Coronary artery (tissue), 2 donors: Measurements from ENCODE around the gene LRRC3.

Experiments
- DNase-seq: peaks from one replicate; pipeline ENCODE4 v3.0.0-alpha.2; 2017; ENCODE audit warnings: low spot score
- H3K27ac ChIP-seq, 2 donors: fragments of 200-600 bp; sonication (generic); one replicate each; pipeline ENCODE4 v1.5.1; 2016 to 2019
- H3K4me3 ChIP-seq: fragments of 200-600 bp; sonication (generic); 2 replicates; pipeline ENCODE4 v1.5.1; 2016; ENCODE audit warnings: mild to moderate bottlenecking, moderate library complexity
- CTCF ChIP-seq: fragments of 200-600 bp; sonication (generic); IDR thresholded peaks from one replicate; pipeline ENCODE4 v1.5.1; 2019; ENCODE audit warnings: antibody characterized with exemption

Gene LRRC3

GRCh38 chr21:44455524-44456213 lies 359 bp downstream of the LRRC3 start:
- TF ChIP-seq CTCF = no peak
- H3K4me3 ChIP-seq = peak overlapping the region; percentile 84
- no peak overlapping the region for H3K27ac ChIP-seq
- no peak for DNase-seq

- H3K4me3 ChIP-seq = peak overlapping the region; percentile 84
- H3K27ac ChIP-seq = no peak overlapping the region
- TF ChIP-seq CTCF = no peak
- DNase-seq = no peak
Observed at GRCh38 chr21:44456214-44456914, 1.1 kb downstream of the LRRC3 start.

- no peak for DNase-seq
- Histone ChIP-seq H3K4me3 (no peak overlapping the region), H3K27ac (no peak overlapping the region)
- TF ChIP-seq CTCF = no peak
Observed at GRCh38 chr21:44456915-44457736, 1.8 kb downstream of the LRRC3 start.

GRCh38 chr21:44458971-44459711 lies 3.8 kb downstream of the LRRC3 start:
- Histone ChIP-seq H3K4me3 (no peak overlapping the region), H3K27ac (no peak overlapping the region)
- no peak for TF ChIP-seq CTCF
- DNase-seq = no peak

- Histone ChIP-seq H3K27ac (no peak overlapping the region), H3K4me3 (no peak overlapping the region)
- TF ChIP-seq CTCF = no peak
- DNase-seq = no peak
Observed at GRCh38 chr21:44459712-44460440, 4.6 kb downstream of the LRRC3 start.

- TF ChIP-seq CTCF = no peak
- Histone ChIP-seq H3K27ac (no peak overlapping the region), H3K4me3 (no peak overlapping the region)
- no peak for DNase-seq
Observed at GRCh38 chr21:44460441-44460755, 5.1 kb downstream of the LRRC3 start.
